Superior temporal gyrus (tissue), 1 donor: ENCODE data around the gene MVB12B.

Experiments used
- DNase-seq: peaks from one replicate; pipeline ENCODE4 v3.0.0-alpha.2; 2016; ENCODE audit errors: extremely low spot score

MVB12B gene

GRCh38 chr9:126407114-126407870 is 80.7 kb downstream of the MVB12B start:
- no peak for DNase-seq

GRCh38 chr9:126408004-126408403 is 81.4 kb downstream of the MVB12B start:
- DNase-seq = no peak

DNA sequence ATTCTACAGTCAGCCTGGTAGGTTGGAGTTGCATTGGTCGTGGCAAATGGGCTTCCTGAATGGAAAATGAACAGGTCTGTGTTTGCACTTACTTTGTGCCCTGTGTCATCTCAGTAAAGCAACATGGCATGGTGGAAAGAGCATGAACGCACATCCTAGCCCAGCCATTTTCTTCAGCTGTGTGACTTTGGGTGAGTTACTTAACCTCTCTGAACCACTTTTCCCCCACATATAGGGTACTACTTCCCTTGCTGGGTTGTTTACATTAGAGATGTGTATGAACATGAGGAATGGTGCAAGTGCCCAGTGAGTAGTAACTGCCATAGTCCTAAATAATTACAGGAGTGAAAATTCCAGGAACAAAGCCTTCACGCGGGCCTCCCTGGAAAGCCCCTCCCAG is 83.6 kb downstream of the MVB12B start:
- DNase-seq = no peak

GRCh38 chr9:126411225-126411947 is 84.8 kb downstream of the MVB12B start:
- no peak for DNase-seq

- DNase-seq = no peak
Measured at GRCh38 chr9:126411948-126412284, 85.3 kb downstream of the MVB12B start.

GRCh38 chr9:126412905-126413304 is 86.3 kb downstream of the MVB12B start:
- no peak for DNase-seq

GRCh38 chr9:126413391-126414068 is 86.9 kb downstream of the MVB12B start:
- DNase-seq = no peak

DNA sequence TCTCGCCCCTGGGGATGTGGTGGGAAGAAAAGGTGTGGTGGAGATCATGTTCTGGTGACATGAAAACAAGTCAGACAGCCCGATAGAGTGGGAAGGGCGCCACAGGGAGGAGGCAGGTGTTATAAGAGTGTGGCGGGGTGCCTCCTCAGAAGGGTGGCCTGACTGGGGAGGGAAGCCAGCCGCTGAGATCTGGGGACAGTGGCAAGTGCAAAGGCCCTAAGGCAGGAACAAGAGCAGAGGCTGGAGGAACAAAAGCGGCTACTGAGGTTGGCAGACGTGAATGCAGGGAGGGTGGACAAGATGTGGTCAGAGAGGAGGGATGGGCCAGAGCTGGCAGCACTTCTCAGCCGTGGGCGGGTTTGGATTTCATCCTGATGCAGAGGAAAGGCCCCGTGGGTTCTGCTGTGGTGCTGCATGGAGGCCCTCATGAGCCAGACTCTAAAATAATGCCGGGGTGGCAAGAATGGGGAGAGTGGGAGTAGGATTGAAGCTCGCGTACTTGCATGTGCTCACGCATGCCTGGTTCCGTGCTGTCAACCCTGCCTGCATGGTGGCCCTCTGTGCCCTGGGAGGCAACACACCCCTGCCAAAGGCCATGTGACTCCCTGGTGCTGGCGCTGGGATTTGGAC is 89.2 kb downstream of the MVB12B start:
- DNase-seq = no peak

DNA sequence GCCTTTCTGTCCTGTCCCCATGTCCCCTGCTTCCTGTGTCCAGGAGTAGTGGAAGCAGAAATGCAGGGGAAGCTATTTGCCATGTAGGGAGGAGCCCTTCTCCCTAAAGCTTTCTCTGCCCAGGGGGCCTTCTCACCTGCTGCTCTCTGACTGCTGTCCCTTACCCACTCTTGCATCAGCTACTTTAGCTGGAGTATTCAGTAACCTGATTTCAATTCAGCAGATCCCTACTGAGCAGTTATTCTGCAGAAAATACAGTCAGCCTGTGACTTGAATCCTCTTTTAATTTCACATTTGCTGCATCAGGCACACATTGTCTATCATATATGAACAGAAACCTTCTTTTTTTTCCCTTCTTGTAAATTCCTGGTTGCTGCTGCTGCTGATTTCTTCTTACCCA is 90.4 kb downstream of the MVB12B start:
- DNase-seq = no peak

DNA sequence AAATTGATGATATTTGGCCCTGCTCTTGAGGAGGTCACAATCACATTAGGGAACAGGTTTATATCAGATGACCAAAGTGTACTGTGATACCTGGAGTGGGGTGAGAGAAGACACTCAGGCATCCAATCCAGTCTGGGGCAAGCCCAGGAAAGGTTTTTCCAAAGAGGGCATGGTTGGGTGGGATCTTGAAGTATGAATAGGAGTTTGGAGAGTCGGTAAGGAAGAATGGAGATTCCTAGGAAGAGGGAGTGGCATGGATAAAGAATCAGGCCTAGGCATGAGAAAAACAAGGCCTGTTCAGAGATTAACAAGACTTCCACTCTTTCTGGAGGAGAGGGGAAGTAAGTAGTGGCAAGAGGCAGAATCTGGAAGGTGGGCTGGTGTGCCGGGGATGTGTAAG is 91.1 kb downstream of the MVB12B start:
- no peak for DNase-seq

GRCh38 chr9:126418608-126419007 is 92.0 kb downstream of the MVB12B start:
- DNase-seq = no peak

DNA sequence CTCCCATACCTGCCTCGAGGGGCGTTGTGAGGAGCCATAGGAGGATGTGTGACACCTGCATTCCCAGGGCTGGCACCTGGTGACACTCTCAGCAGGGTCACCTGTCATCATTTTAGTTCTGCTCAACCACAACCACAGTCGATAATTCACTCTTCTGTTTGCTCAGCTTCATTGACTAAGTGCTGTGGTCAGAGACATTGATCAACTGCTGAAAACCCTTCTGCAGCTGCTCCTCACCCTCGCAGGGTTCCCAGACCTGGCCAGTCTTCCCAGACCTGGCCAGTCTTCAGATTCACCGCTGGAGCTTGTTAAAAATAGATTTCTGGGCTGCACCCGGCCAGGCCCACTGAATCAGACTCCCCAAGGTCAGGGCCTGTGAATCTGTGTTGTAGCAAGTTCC is 92.8 kb downstream of the MVB12B start:
- no peak for DNase-seq

DNA sequence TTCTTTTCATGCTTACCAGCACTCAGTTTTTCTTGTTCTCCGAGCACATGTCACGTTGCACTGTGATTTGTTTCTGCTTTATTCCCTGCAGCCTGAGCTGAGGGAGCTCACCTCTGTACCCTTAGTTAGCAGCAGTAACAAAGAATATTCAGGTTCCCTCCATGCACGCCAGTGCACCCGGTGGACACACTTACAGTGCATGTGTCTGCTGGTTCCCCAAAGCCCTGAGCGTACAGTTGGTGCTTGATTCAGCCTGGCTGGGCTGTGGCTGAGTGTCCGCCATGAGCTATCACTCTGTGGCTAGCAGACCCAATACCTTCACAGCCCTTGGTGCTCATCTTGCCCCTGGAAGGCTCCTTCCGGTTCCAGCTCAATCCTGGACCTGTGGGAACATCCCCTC is 93.5 kb downstream of the MVB12B start:
- no peak for DNase-seq

- no peak for DNase-seq
Measured at GRCh38 chr9:126420643-126421564, 94.3 kb downstream of the MVB12B start.

DNA sequence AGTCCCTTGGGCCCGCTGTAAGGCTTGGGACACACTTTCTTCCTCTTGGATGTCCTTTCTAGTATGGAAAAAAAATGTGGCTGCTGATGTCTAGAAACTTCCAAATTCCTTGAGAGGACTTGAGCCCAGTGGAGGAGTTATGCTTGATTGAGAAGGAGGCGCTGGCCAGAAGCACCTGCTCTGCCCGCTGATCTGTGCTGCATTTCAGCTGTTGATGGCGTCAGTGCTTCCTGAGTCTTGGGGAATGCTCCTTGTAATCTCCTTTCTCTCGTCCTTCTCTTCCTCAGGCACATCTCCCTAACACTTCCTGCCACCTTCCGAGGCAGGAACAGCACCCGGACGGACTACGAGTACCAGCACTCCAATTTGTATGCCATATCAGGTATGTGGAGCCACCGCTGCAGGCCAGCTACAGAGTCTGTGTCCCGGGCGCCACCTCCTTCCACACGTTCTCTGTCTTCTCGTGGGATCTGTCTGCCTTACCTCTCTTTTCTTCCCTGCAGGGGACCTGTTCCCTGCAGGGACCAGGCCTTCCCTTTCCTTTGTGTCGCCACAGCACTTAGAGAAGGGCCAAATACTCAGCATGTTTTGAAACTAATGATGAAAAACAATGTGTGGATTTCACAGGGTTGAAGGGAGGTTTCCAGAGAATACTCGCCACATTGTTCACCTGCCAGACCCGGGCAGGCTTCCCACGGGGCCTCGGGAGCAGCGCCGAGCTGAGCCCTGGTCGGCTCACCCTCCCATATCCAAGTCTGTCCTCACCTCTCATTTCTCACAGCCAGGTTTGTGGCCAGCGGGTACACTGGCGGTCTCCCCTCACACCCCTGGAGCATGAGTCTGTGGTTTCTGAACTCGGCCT is 95.2 kb downstream of the MVB12B start:
- DNase-seq = no peak

DNA sequence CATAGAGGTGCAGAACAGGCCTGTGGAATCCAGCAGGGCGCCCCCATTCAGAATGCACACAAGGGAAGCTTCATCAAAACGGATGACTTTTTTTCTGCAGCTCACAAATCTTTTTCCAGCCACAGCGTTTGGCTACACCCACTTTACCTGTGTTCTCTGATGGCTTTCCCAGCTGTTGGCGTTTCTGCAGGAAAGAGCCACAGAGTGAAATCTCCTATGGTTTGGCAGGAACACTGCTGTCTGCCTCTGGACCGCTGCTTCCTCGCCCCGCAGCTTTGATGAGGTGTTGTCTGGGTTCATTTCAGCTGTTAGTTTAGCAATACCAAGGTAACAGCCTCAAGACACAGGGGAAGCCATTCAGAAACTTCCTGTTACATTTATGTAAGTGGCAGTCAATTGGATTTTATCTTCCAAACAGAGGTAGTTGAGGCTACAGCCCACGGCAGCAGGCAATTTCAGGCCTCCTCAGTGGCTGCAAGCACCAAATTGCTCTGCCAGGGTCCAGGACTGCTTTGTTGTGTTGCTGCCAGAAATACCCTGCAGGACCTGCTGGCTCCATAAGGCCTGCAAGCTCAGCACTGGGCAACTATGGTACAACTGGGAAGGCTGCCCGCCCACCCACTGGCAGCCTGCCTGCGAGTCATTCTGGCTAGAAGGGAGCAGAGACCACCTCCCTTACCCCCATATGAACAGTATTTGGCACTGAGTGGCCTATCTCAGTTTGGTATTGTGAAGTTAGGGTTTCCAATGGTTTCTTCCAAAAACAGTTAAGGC is 96.7 kb downstream of the MVB12B start:
- DNase-seq = no peak

DNA sequence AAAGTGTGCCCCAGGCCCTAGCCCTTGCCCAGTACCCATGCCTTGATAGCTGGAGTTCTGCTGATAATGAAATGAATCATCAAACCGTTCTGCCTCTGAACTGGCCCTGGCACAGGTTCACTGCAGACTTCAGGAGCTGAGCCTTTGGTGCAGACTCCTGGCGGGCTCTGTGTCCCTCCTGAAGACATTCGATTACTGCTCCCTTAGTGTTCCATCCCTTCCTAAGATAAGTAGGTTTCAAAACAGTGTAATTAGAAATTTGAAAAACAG is 97.2 kb downstream of the MVB12B start:
- no peak for DNase-seq

DNA sequence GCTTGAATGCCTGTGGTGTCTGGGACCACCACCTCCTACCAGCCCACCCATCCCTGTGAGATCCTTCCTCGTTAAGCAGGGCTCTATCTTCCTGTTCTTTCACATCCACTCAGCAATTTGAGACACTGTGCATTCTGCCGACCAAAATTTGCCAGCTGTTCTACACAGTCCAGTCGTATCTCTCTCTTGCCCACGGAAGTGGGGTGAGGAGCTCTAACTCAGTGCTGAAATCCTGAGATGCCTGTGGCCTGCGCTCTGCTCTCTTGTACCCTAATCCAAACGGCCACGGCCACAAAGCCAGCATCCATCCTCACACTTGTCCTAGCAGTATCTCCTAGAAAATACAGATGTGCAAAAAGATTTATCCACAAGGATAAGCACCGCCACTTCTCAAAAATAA is 97.9 kb downstream of the MVB12B start:
- no peak for DNase-seq

DNA sequence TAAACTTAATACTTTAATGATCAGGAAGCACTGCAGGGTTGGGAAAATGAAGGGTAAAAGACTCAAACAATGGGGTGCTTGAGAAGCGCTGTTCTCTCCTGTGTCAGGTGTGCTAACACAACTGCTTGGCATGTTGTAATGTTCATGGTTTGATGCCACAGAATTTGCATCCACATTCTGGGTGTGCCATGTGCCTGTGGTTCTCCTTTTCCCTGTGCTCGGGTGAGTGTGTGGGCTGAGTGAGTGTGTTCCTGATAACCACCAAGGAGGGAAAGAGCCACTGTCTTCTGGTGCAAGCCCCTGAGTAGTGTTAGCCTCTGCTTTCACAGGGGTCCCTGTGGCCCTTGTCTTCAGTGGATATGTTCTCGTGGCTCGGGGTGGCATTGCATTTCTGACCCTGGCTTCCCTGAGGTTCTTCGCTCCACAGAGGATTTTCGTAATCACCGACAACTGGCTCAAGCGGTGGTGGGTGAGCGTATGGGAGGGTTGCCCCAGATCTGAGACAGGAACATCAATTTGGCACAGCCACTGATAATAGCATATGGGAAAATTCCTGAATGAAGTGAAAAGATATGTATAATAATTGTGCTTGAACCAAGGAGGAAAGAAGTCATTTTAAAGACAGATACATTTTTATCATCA is 102.0 kb downstream of the MVB12B start:
- DNase-seq = no peak
